Loucy (cell line): ENCODE results near the gene APOE.

Source experiments
- H2AFZ ChIP-seq: fragments of 200-600 bp; sonication (generic); 2 replicates; pipeline ENCODE4 v1.6.0; 2016; ENCODE audit warnings: antibody characterized with exemption, mild to moderate bottlenecking, low read length, moderate library complexity
- H3F3A ChIP-seq: fragments of 200-600 bp; 2 replicates; pipeline ENCODE4 v1.6.0; 2016; ENCODE audit warnings: antibody characterized with exemption, low read depth, mild to moderate bottlenecking
- H3K27me3 ChIP-seq: fragments of 200-600 bp; sonication (generic); 2 replicates; pipeline ENCODE4 v1.6.1; 2014; ENCODE audit warnings: low read length, mild to moderate bottlenecking; ENCODE audit not compliant: insufficient read depth, poor library complexity, severe bottlenecking
- H3K36me3 ChIP-seq: fragments of 200-600 bp; sonication (generic); 2 replicates; pipeline ENCODE4 v1.6.1; 2016; ENCODE audit warnings: low read length; ENCODE audit not compliant: insufficient read depth
- H3K4me1 ChIP-seq: fragments of 200-600 bp; sonication (generic); 2 replicates; pipeline ENCODE4 v1.5.1; 2014; ENCODE audit warnings: low read length, mild to moderate bottlenecking; ENCODE audit not compliant: insufficient read depth, poor library complexity, severe bottlenecking
- H3K4me2 ChIP-seq: fragments of 200-600 bp; sonication (generic); 2 replicates; pipeline ENCODE4 v1.6.0; 2014; ENCODE audit warnings: antibody characterized with exemption, low read length, low read depth, mild to moderate bottlenecking; ENCODE audit not compliant: poor library complexity, severe bottlenecking
- H3K4me3 ChIP-seq: fragments of 200-600 bp; sonication (generic); 2 replicates; pipeline ENCODE4 v1.5.1; 2014; ENCODE audit warnings: low read length, mild to moderate bottlenecking, mixed read lengths; ENCODE audit not compliant: poor library complexity, severe bottlenecking
- H3K79me2 ChIP-seq: fragments of 200-600 bp; sonication (generic); 2 replicates; pipeline ENCODE4 v1.6.1; 2014; ENCODE audit warnings: low read length; ENCODE audit not compliant: insufficient read depth
- H3K9ac ChIP-seq: fragments of 200-600 bp; sonication (generic); 2 replicates; pipeline ENCODE4 v1.6.0; 2014; ENCODE audit warnings: mild to moderate bottlenecking, low read depth, low read length, moderate library complexity; ENCODE audit not compliant: poor library complexity, severe bottlenecking
- H3K9me2 ChIP-seq: fragments of 200-600 bp; sonication (generic); replicated peaks from 2 replicates; pipeline ENCODE4 v1.6.1; 2016; ENCODE audit warnings: low read depth, low read length, mixed read lengths
- H3K9me3 ChIP-seq: fragments of 200-600 bp; sonication (generic); 2 replicates; pipeline ENCODE4 v1.6.1; 2014; ENCODE audit warnings: mild to moderate bottlenecking, antibody characterized with exemption, low read length, low read depth; ENCODE audit not compliant: insufficient read depth
- H4K20me1 ChIP-seq: fragments of 200-600 bp; sonication (generic); 2 replicates; pipeline ENCODE4 v1.6.0; 2014; ENCODE audit warnings: antibody characterized with exemption, low read length, mild to moderate bottlenecking; ENCODE audit not compliant: insufficient read depth, poor library complexity, severe bottlenecking
- CTCF ChIP-seq: fragments of 200-600 bp; sonication (generic); conservative IDR thresholded peaks from 2 replicates; pipeline ENCODE4 v1.5.1; 2014; ENCODE audit warnings: mild to moderate bottlenecking, antibody characterized with exemption, low read length
- EZH2phosphoT487 ChIP-seq: fragments of 200-600 bp; IDR thresholded peaks from 2 replicates; pipeline ENCODE4 v1.6.1; 2018; ENCODE audit warnings: antibody characterized with exemption, mild to moderate bottlenecking, moderate library complexity, borderline replicate concordance

Gene APOE

GRCh38 chr19:44927746-44928145 lies 22.1 kb downstream of the APOE start:
- no peak for TF ChIP-seq EZH2phosphoT487
- no peak for TF ChIP-seq CTCF
- Histone ChIP-seq H3K9me3 (no peaks in the 10 kb centered on the region), H3F3A (no peaks in the 10 kb centered on the region), H3K36me3 (no peaks in the 10 kb centered on the region), H4K20me1 (no peaks in the 10 kb centered on the region), H3K79me2 (no peaks in the 10 kb centered on the region), H3K4me3 (no peak overlapping the region), H3K27me3 (no peaks in the 10 kb centered on the region), H3K9ac (no peak overlapping the region), H3K4me2 (no peak overlapping the region), H3K4me1 (no peaks in the 10 kb centered on the region), H3K9me2 (no peaks in the 10 kb centered on the region), H2AFZ (no peak overlapping the region)

GRCh38 chr19:44930088-44930487 lies 24.5 kb downstream of the APOE start:
- Histone ChIP-seq H3K9ac (no peak overlapping the region), H3K9me3 (no peaks in the 10 kb centered on the region), H3K27me3 (no peaks in the 10 kb centered on the region), H2AFZ (no peak overlapping the region), H3K36me3 (no peaks in the 10 kb centered on the region), H3K79me2 (no peaks in the 10 kb centered on the region), H3K9me2 (no peaks in the 10 kb centered on the region), H3K4me3 (no peak overlapping the region), H4K20me1 (no peaks in the 10 kb centered on the region), H3K4me1 (no peaks in the 10 kb centered on the region), H3F3A (no peaks in the 10 kb centered on the region), H3K4me2 (no peak overlapping the region)
- TF ChIP-seq CTCF, result no peak

- Histone ChIP-seq H3K79me2 (no peaks in the 10 kb centered on the region), H3K4me1 (no peaks in the 10 kb centered on the region), H3K27me3 (no peaks in the 10 kb centered on the region), H3K9me3 (no peaks in the 10 kb centered on the region), H4K20me1 (no peaks in the 10 kb centered on the region), H3K9ac (no peak overlapping the region), H3F3A (no peaks in the 10 kb centered on the region), H2AFZ (no peak overlapping the region), H3K9me2 (no peaks in the 10 kb centered on the region), H3K4me3 (no peak overlapping the region), H3K36me3 (no peaks in the 10 kb centered on the region), H3K4me2 (no peak overlapping the region)
- no peak for TF ChIP-seq CTCF
- no peak for TF ChIP-seq EZH2phosphoT487
Measured at GRCh38 chr19:44931541-44931940, 25.9 kb downstream of the APOE start.
